HUES48 (cell line): ENCODE measurements around the gene GSK3B.

Experiments
- H3K27ac ChIP-seq: one replicate; pipeline ENCODE4 v1.7.0; 2013; ENCODE audit warnings: low read depth, low read length, inconsistent platforms
- H3K27me3 ChIP-seq: 2 replicates; pipeline ENCODE4 v1.6.1; 2013; ENCODE audit warnings: mild to moderate bottlenecking, low read length; ENCODE audit not compliant: control insufficient read depth, insufficient read depth
- H3K36me3 ChIP-seq: 2 replicates; pipeline ENCODE4 v1.6.1; 2013; ENCODE audit warnings: low read length; ENCODE audit not compliant: control insufficient read depth, insufficient read depth
- H3K4me1 ChIP-seq: 2 replicates; pipeline ENCODE4 v1.6.1; 2013; ENCODE audit warnings: mild to moderate bottlenecking, low read length; ENCODE audit not compliant: control insufficient read depth, insufficient read depth
- H3K4me3 ChIP-seq: 2 replicates; pipeline ENCODE4 v1.5.1; 2013; ENCODE audit warnings: mild to moderate bottlenecking, low read depth, low read length
- H3K9ac ChIP-seq: 2 replicates; pipeline ENCODE4 v1.6.1; 2013; ENCODE audit warnings: mild to moderate bottlenecking, low read depth, low read length, moderate library complexity
- H3K9me3 ChIP-seq: 2 replicates; pipeline ENCODE4 v1.6.1; 2013; ENCODE audit warnings: low read length; ENCODE audit not compliant: control insufficient read depth, insufficient read depth

GSK3B gene

DNA sequence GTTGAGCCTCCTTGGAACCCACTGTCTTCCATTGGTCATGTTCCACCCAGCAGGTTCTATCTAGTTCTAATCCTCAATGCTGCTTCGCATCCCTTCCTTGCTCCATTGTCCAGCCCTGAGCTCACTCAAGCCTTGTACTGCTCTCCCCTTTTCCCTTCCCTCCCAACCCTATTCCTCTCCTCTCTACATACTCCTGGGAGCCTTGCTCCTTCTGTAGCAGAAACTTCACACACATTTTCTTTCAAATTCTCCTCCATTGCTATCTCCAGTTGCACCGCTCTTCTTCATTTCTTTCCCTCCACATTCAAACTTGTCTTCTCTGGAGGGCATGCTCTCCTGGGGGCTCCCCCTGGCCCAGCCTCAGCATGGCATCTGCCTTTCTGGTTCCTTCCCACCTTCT lies 297.9 kb downstream of the GSK3B start:
- Histone ChIP-seq H3K27ac (no peak overlapping the region), H3K4me1 (peaks cover 12% of the 10 kb centered on the region), H3K36me3 (no peaks in the 10 kb centered on the region), H3K27me3 (no peaks in the 10 kb centered on the region; the same call in 1 of the 2 replicates), H3K9me3 (no peaks in the 10 kb centered on the region), H3K4me3 (no peak overlapping the region), H3K9ac (no peak overlapping the region)

DNA sequence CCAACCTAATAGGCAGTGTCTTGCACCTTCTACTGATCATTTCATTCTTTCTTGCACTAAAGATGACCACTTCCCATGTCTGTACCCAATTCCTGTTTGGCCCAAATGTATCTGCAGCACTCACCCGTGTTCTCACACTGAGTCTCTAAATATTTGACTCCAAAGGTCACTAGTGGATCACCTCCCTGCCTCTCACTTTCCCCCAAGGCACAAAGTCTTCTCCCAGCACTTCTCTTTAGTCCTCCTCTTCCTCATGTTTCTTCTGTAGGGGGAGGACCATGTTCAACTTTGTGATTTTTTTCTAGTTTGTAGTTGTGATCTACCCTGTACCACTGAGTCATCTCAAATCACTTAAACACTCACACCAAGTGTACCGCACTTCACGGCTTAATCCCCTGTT lies 298.4 kb downstream of the GSK3B start:
- Histone ChIP-seq H3K4me1 (peaks cover 12% of the 10 kb centered on the region), H3K27me3 (no peaks in the 10 kb centered on the region; the same call in 1 of the 2 replicates), H3K36me3 (no peaks in the 10 kb centered on the region), H3K9ac (no peak overlapping the region), H3K9me3 (no peaks in the 10 kb centered on the region), H3K27ac (no peak overlapping the region), H3K4me3 (no peak overlapping the region)

DNA sequence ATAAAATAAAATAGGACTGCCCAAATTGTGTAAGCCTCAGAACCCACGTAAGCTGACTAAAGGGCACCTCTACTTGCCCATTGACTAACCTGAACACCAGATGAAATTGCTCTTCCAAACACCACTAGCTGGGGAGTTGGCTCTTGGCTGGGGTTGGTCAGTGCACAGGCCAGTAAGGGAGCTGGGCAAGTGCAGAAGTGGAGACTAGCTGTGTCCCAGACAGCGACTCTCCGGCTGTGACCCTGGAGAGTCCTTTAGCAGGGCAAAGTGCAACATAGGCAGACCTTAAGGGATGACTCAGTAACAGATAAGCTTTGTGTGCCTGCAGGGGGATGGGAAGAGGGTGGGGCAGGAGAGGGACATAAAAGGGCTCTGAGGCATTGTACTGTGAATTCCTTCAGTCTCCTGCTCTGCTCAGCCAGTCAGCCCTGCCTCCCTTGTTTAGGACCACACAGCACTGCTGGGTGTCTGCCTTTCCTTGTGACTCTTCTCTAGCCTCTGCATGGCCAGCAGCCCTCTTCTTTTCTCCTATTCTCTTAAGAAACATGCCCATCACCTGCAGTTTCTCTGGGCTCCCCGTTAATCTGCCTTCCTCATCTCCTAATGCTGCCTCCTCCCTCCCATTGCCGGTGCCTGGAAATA lies 299.2 kb downstream of the GSK3B start:
- no peaks in the 10 kb centered on the region; the same call in 1 of the 2 replicates for H3K27me3 ChIP-seq
- H3K9me3 ChIP-seq, result no peaks in the 10 kb centered on the region
- H3K36me3 ChIP-seq, result no peaks in the 10 kb centered on the region
- H3K4me1 ChIP-seq, result peaks cover 12% of the 10 kb centered on the region
- H3K4me3 ChIP-seq, result no peak overlapping the region
- H3K27ac ChIP-seq, result peak overlapping the region; percentile 67
- H3K9ac ChIP-seq, result no peak overlapping the region

DNA sequence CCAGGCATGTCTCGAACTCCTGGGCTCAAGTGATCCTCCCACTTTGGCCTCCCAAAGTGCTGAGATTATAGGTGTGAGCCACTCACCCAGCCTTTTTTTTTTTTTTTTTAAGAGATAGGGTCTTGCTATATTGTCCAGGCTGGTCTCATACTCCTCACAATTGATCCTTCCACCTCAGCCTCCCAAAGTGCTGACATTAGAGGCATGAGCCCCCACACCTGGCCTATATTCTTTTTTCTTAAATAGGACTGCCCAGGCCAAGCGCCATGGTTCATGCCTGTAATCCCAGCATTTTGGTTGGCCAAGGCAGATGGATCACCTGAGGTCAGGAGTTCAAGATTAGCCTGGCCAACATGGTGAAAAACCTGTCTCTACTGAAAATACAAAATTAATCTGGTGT lies 299.8 kb downstream of the GSK3B start:
- no peak overlapping the region for H3K4me3 ChIP-seq
- H3K27ac ChIP-seq, result no peak overlapping the region
- no peak overlapping the region for H3K9ac ChIP-seq
- H3K27me3 ChIP-seq, result no peaks in the 10 kb centered on the region; the same call in 1 of the 2 replicates
- peaks cover 12% of the 10 kb centered on the region for H3K4me1 ChIP-seq
- H3K36me3 ChIP-seq, result no peaks in the 10 kb centered on the region
- no peaks in the 10 kb centered on the region for H3K9me3 ChIP-seq

DNA sequence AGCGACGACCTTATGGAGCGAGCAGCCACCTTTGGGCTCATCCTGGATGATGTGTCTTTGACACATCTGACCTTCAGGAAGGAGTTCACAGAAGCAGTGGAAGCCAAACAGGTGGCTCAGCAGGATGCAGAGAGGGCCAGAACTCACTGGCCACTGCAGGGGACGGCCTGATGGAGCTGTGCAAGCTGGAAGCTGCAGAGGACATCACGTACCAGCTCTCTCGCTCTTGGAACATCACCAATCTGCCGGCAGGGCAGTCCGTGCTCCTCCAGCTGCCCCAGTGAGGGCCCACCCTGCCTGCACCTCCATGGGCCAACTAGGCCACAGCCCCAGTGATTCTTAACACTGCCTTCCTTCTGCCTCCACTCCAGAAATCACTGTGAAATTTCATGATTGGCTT lies 302.0 kb downstream of the GSK3B start:
- Histone ChIP-seq H3K4me3 (no peak overlapping the region), H3K27ac (no peak overlapping the region), H3K9me3 (no peaks in the 10 kb centered on the region), H3K36me3 (no peaks in the 10 kb centered on the region), H3K9ac (no peak overlapping the region), H3K27me3 (no peaks in the 10 kb centered on the region; the same call in 1 of the 2 replicates), H3K4me1 (peaks cover 12% of the 10 kb centered on the region)

DNA sequence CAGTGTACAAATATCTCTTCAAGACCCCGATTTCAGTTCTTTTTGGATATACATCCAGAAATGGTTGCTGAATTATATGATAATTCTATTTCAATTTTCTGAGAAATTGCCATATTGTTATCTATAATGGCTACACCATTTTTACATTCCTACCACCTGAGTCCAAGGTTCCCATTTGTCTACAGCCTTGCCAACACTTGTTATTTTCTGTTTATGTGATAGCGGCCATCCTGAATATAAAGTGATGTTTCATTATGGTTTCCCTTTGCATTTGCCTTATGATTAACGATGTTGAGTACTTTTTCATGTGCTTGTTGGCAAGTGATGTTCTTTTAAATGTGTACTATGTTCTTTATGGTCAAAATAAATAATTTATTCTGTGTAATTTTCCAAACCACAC lies 303.9 kb downstream of the GSK3B start:
- Histone ChIP-seq H3K27me3 (no peaks in the 10 kb centered on the region), H3K9ac (no peak overlapping the region), H3K4me1 (peaks cover 7% of the 10 kb centered on the region), H3K36me3 (no peaks in the 10 kb centered on the region), H3K27ac (no peak overlapping the region), H3K9me3 (no peaks in the 10 kb centered on the region), H3K4me3 (no peak overlapping the region)

DNA sequence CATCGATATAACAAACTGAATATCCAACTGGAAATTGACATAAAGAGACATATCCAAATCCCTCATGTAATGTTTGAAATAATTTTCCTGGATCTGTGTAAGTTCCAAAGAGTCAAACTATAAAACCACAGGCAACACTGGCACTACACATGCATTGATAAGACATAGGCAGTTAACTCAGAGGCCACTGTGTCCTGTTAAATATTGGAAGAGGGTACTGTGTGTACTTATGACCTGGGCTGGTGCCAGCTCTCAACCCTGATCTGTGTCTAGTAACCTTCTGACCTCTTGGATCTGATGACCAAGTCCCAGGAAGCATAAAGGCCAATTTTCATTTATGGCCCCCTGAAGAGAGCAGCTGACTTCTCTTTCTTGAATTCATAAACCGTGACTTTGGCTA lies 307.8 kb downstream of the GSK3B start:
- Histone ChIP-seq H3K4me1 (no peaks in the 10 kb centered on the region), H3K27ac (no peak overlapping the region)

DNA sequence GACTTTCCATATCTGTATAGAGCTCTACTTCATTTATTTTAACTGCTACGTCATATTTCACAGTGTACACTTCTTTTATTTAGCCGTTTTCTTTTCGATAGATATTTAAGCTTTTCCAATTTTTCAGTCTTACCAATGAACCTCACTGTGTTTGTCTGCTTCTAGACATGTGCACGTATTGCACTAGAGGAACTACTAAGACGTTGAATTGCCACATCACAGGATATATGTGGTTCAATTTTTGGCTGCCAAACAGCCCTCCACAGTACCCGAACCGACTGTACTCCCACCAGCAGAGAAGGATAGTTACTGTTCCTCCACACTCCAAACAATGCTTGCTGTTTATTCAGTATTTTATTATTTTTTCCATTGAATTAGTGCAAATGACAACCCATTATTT lies 310.4 kb downstream of the GSK3B start:
- H3K27ac ChIP-seq, result no peak overlapping the region
- no peaks in the 10 kb centered on the region for H3K36me3 ChIP-seq

More for the DNA sequence above, 307.8 kb downstream of the GSK3B start:
- no peaks in the 10 kb centered on the region for H3K9me3 ChIP-seq
- no peak overlapping the region for H3K9ac ChIP-seq
- no peaks in the 10 kb centered on the region for H3K27me3 ChIP-seq
- H3K4me3 ChIP-seq, result no peak overlapping the region
- H3K36me3 ChIP-seq, result no peaks in the 10 kb centered on the region

DNA sequence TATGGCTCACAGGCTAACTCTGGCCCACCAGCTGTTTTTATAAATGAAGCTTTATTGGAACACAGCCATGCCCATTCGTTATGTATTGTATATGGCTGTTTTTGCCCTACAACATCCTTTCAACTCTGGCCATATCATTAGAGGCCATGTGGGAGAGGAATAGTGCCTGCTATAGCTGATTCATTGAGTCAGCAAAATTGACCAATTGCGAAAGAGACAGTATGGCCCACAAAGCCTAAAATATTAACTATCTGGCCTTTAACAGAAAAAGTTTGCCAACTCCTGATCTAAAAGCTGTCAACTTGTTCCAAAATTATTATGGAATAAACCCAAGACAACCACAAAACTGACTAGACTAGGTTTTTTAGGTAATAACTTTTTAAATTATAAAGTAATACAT lies 311.0 kb downstream of the GSK3B start:
- Histone ChIP-seq H3K4me3 (no peak overlapping the region), H3K4me1 (no peaks in the 10 kb centered on the region), H3K9me3 (no peaks in the 10 kb centered on the region), H3K9ac (no peak overlapping the region), H3K27me3 (no peaks in the 10 kb centered on the region), H3K27ac (no peak overlapping the region), H3K36me3 (no peaks in the 10 kb centered on the region)

More for the DNA sequence above, 310.4 kb downstream of the GSK3B start:
- Histone ChIP-seq H3K9ac (no peak overlapping the region), H3K4me3 (no peak overlapping the region), H3K9me3 (no peaks in the 10 kb centered on the region), H3K4me1 (no peaks in the 10 kb centered on the region), H3K27me3 (no peaks in the 10 kb centered on the region)

DNA sequence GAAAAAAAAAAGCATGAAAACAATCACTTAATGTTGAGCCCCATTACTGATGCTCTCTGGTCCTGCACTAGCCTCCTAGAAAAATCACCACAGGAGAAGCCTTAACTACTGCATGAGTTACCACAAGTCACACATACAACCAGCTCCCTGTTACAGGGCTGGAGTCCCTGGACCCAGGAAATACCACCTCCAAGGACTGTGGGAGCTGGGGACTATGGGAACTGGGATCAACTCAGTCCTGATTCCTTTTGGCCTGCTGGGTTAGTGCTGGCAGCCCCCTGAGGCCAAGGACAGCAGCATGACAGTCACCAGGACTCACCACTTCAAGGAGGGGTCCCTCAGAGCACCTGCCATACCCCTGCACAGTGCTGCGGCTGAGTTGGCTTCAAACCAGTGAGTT lies 311.8 kb downstream of the GSK3B start:
- Histone ChIP-seq H3K9ac (no peak overlapping the region), H3K4me3 (no peak overlapping the region), H3K27me3 (no peaks in the 10 kb centered on the region), H3K27ac (no peak overlapping the region), H3K4me1 (no peaks in the 10 kb centered on the region), H3K9me3 (no peaks in the 10 kb centered on the region), H3K36me3 (no peaks in the 10 kb centered on the region)

DNA sequence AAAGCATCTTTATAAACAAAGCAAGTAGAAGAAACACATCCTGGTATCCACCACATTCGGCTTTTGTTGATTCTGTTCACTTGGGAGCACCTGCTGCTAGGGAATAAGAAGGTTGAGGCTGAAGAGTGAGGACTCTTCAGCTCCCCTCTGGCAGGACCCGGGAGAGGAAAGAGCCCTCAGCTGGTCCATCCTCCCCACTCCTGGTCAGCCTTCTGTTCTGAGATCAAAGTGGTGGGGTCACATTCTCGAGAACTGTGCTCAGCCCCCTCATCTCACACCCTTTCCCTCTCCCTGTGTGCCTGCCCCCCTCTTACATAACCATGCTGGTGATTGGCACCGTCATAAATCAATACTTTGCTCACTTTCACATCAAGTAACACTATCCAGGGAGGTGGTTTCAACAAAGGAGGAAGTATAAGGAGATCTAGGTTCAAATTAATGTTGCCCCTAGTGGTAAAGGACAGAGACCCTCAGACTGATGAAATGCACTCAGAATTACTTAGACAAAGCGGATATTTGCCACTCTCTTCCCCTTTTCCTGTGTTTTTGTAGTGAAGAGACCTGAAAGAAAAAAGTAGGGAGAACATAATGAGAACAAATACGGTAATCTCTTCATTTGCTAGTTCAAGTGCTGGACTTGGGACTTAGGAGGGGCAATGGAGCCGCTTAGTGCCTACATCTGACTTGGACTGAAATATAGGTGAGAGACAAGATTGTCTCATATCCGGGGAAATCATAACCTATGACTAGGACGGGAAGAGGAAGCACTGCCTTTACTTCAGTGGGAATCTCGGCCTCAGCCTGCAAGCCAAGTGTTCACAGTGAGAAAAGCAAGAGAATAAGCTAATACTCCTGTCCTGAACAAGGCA lies 312.7 kb downstream of the GSK3B start, which contains the start of gene NR1I2:
Gene NR1I2 (plus strand): TSS at position 772 of the 869 bp plus-strand sequence.
- Histone ChIP-seq H3K9me3 (no peaks in the 10 kb centered on the region), H3K27ac (no peak within 1 kb of the TSS), H3K27me3 (no peaks in the 10 kb centered on the region), H3K4me1 (no peaks in the 10 kb centered on the region), H3K36me3 (no peaks in the 10 kb centered on the region), H3K9ac (no peak within 1 kb of the TSS), H3K4me3 (no peak within 1 kb of the TSS)
